ENCODE measurements around the gene PRKCE. TPM values are rescaled to one million over a fixed set of nuclear protein-coding genes. Genes with fewer than 3 reads are reported as not detected.

The PRKCE gene
- total and polyA plus RNA-seq, 11 donors: 4.1 to 22.3 (median 16.2) TPM

- Histone ChIP-seq H3K27me3 (no peaks in the 10 kb centered on the region), H3K4me3 (no peak overlapping the region), H3K9me3 (peaks cover 0 to 42% (median 12%) of the 10 kb centered on the region in 12 donors), H3K36me3 (peaks cover 0 to 4% (median 0%) of the 10 kb centered on the region in 9 donors), H3K27ac (peak overlapping the region in 4 of 12 donors; percentile 6 to 41 (median 20)), H3K4me1 (peaks cover 0 to 21% (median 12%) of the 10 kb centered on the region in 12 donors)
- DNase-seq (peak; percentile 49 to 83 (median 75)), ATAC-seq (peak; percentile 44 to 84 (median 80))
- WGBS, 4 donors: 34 to 61% (median 41%) methylated on average over 3 of the region's 3 CpGs
- intact Hi-C loops (cut with DNase I): no loop called here
- TF ChIP-seq POLR2A (IDR thresholded peaks at IDR 0.05) (no peak), CTCF (IDR thresholded peaks at IDR 0.05) (no peak)
These were observed 222.9 kb downstream of the PRKCE start for GRCh38 chr2:45874344-45874743.

- intact Hi-C loops (cut with DNase I): no loop called here
- 98 to 99% (median 98%) methylated on average over 2 of the region's 2 CpGs for WGBS, 4 donors
These were observed 225.1 kb downstream of the PRKCE start for GRCh38 chr2:45876611-45877010.

GRCh38 chr2:45879406-45879805, 227.9 kb downstream of the PRKCE start:
- peak overlapping the region in 1 of 12 donors; percentile 57 for H3K27ac ChIP-seq
- H3K9me3 ChIP-seq: peaks cover 0 to 46% (median 12%) of the 10 kb centered on the region in 12 donors
- H3K36me3 ChIP-seq: peaks cover 0 to 4% (median 0%) of the 10 kb centered on the region in 9 donors
- ATAC-seq: no peak
- peaks cover 0 to 47% (median 26%) of the 10 kb centered on the region in 12 donors for H3K4me1 ChIP-seq
- 84 to 92% (median 87%) methylated on average over 6 of the region's 6 CpGs for WGBS, 4 donors
- TF ChIP-seq POLR2A (IDR thresholded peaks at IDR 0.05) (no peak), CTCF (IDR thresholded peaks at IDR 0.05) (no peak)
- DNase-seq: no peak
- intact Hi-C loops (cut with DNase I): no loop called here
- no peaks in the 10 kb centered on the region for H3K27me3 ChIP-seq
- no peak overlapping the region for H3K4me3 ChIP-seq

More at GRCh38 chr2:45876611-45877010, 225.1 kb downstream of the PRKCE start:
- Histone ChIP-seq H3K36me3 (peaks cover 0 to 4% (median 0%) of the 10 kb centered on the region in 9 donors), H3K4me3 (no peak overlapping the region), H3K27me3 (no peaks in the 10 kb centered on the region), H3K27ac (no peak overlapping the region), H3K4me1 (peaks cover 0 to 34% (median 12%) of the 10 kb centered on the region in 12 donors), H3K9me3 (peaks cover 0 to 46% (median 12%) of the 10 kb centered on the region in 12 donors)
- ATAC-seq: no peak
- no peak for TF ChIP-seq CTCF (IDR thresholded peaks at IDR 0.05)
- DNase-seq: no peak

- Histone ChIP-seq H3K27me3 (no peaks in the 10 kb centered on the region), H3K4me3 (no peak overlapping the region), H3K36me3 (peaks cover 0 to 4% (median 0%) of the 10 kb centered on the region in 9 donors), H3K4me1 (peaks cover 0 to 47% (median 28%) of the 10 kb centered on the region in 12 donors), H3K27ac (peak overlapping the region in 1 of 12 donors; percentile 57), H3K9me3 (peaks cover 0 to 46% (median 12%) of the 10 kb centered on the region in 12 donors)
- TF ChIP-seq POLR2A (IDR thresholded peaks at IDR 0.05): no peak
- TF ChIP-seq CTCF (IDR thresholded peaks at IDR 0.05): no peak
- intact Hi-C loops (cut with DNase I): loop anchor here in 2 of 10 donors (5.0 to 10.0 kb wide), 3 partner anchors 48 to 228 kb away; partner anchors contain the start of gene PRKCE (in 1 of the 2)
- ATAC-seq: no peak
- 94 to 98% (median 97%) methylated on average over 2 of the region's 2 CpGs for WGBS, 4 donors
- DNase-seq: no peak
These were observed 228.5 kb downstream of the PRKCE start for GRCh38 chr2:45879936-45880335.
